ENCODE measurements around the gene EPHX1. TPM values are rescaled to one million over a fixed set of nuclear protein-coding genes. Genes with fewer than 3 reads are reported as not detected.
"Not testable (repeated sequence)": the region's sequence is repeated elsewhere in the genome, so short reads cannot be mapped to it uniquely, and the experiment has no call there.

The EPHX1 gene
- total and polyA plus RNA-seq, 2 donors (not counting 1 experiment from before 2014, with no cell fraction given), result 39.1 to 44.3 TPM

GRCh38 chr1:225813214-225813964 lies 3.5 kb downstream of the EPHX1 start:
- peak in 1 of 2 donors; percentile 81 for DNase-seq (ENCODE audit: low read depth in 2 of 2)
- no peaks in the 10 kb centered on the region for H3K27me3 ChIP-seq (ENCODE audit: control insufficient read depth, insufficient read depth, low read length)
- H3K4me3 ChIP-seq (replicated peaks in 1 of 4; ENCODE audit: control extremely low read depth in 1 of 4, insufficient read depth in 1 of 4, low read depth in 3 of 4, low read length in 4 of 4), result no peak overlapping the region
- H2AFZ ChIP-seq (ENCODE audit: low read length), result peak overlapping the region; percentile 48
- peaks cover 22% of the 10 kb centered on the region for H3K4me1 ChIP-seq (ENCODE audit: control insufficient read depth, extremely low read depth, insufficient read depth, low read length)
- H3K79me2 ChIP-seq (ENCODE audit: control insufficient read depth, insufficient read depth, low read length), result no peaks in the 10 kb centered on the region
- peaks cover 2% of the 10 kb centered on the region for H3K36me3 ChIP-seq (ENCODE audit: control insufficient read depth, insufficient read depth, low read length)
- H3K9ac ChIP-seq (ENCODE audit: insufficient read depth, low read length), result no peak overlapping the region
- TF ChIP-seq EZH2 (IDR thresholded peaks at IDR 0.05; ENCODE audit: low read length, missing control alignments), result no peak
- no peak for TF ChIP-seq CTCF (conservative IDR thresholded peaks at IDR 0.05 in 1 of 2, IDR thresholded peaks at IDR 0.05 in 1 of 2; ENCODE audit: low read depth in 1 of 2, low read length in 2 of 2)
- H4K20me1 ChIP-seq (ENCODE audit: control insufficient read depth, extremely low read depth, insufficient read depth, low read length), result no peaks in the 10 kb centered on the region
- H3K4me2 ChIP-seq (ENCODE audit: extremely low read depth, insufficient read depth, low read length), result peak overlapping the region; percentile 33
- H3K9me3 ChIP-seq (ENCODE audit: control insufficient read depth, insufficient read depth, low read depth, low read length), result no peaks in the 10 kb centered on the region
- H3K27ac ChIP-seq (ENCODE audit: insufficient read depth, low read length), result peak overlapping the region; percentile 15

- Histone ChIP-seq H3K9ac (ENCODE audit: insufficient read depth, low read length) (no peak overlapping the region), H3K4me1 (ENCODE audit: control insufficient read depth, extremely low read depth, insufficient read depth, low read length) (peaks cover 22% of the 10 kb centered on the region), H3K36me3 (ENCODE audit: control insufficient read depth, insufficient read depth, low read length) (peaks cover 2% of the 10 kb centered on the region), H3K4me3 (replicated peaks in 1 of 4; ENCODE audit: control extremely low read depth in 1 of 4, insufficient read depth in 1 of 4, low read depth in 3 of 4, low read length in 4 of 4) (no peak overlapping the region), H3K27ac (ENCODE audit: insufficient read depth, low read length) (no peak overlapping the region), H3K27me3 (ENCODE audit: control insufficient read depth, insufficient read depth, low read length) (no peaks in the 10 kb centered on the region), H4K20me1 (ENCODE audit: control insufficient read depth, extremely low read depth, insufficient read depth, low read length) (no peaks in the 10 kb centered on the region), H2AFZ (ENCODE audit: low read length) (no peak overlapping the region), H3K9me3 (ENCODE audit: control insufficient read depth, insufficient read depth, low read depth, low read length) (no peaks in the 10 kb centered on the region), H3K79me2 (ENCODE audit: control insufficient read depth, insufficient read depth, low read length) (no peaks in the 10 kb centered on the region), H3K4me2 (ENCODE audit: extremely low read depth, insufficient read depth, low read length) (no peak overlapping the region)
- no peak for TF ChIP-seq EZH2 (IDR thresholded peaks at IDR 0.05; ENCODE audit: low read length, missing control alignments)
- DNase-seq (ENCODE audit: low read depth in 2 of 2), result no peak
These were observed 4.5 kb downstream of the EPHX1 start for GRCh38 chr1:225814381-225814780.

GRCh38 chr1:225815090-225815489 lies 5.2 kb downstream of the EPHX1 start:
- not testable (repeated sequence) for H4K20me1 ChIP-seq (ENCODE audit: control insufficient read depth, extremely low read depth, insufficient read depth, low read length); H3K9ac ChIP-seq (ENCODE audit: insufficient read depth, low read length); H2AFZ ChIP-seq (ENCODE audit: low read length); H3K36me3 ChIP-seq (ENCODE audit: control insufficient read depth, insufficient read depth, low read length); H3K4me3 ChIP-seq (replicated peaks in 1 of 4; ENCODE audit: control extremely low read depth in 1 of 4, insufficient read depth in 1 of 4, low read depth in 3 of 4, low read length in 4 of 4); H3K4me2 ChIP-seq (ENCODE audit: extremely low read depth, insufficient read depth, low read length); H3K9me3 ChIP-seq (ENCODE audit: control insufficient read depth, insufficient read depth, low read depth, low read length); H3K27me3 ChIP-seq (ENCODE audit: control insufficient read depth, insufficient read depth, low read length); H3K27ac ChIP-seq (ENCODE audit: insufficient read depth, low read length); DNase-seq (ENCODE audit: low read depth in 2 of 2); H3K79me2 ChIP-seq (ENCODE audit: control insufficient read depth, insufficient read depth, low read length)
- H3K4me1 ChIP-seq (ENCODE audit: control insufficient read depth, extremely low read depth, insufficient read depth, low read length), result peaks cover 22% of the 10 kb centered on the region

GRCh38 chr1:225815526-225816178 lies 5.7 kb downstream of the EPHX1 start:
- no peak for DNase-seq (ENCODE audit: low read depth in 2 of 2)
- Histone ChIP-seq H3K4me1 (ENCODE audit: control insufficient read depth, extremely low read depth, insufficient read depth, low read length) (peaks cover 22% of the 10 kb centered on the region), H3K36me3 (ENCODE audit: control insufficient read depth, insufficient read depth, low read length) (peaks cover 2% of the 10 kb centered on the region), H3K9ac (ENCODE audit: insufficient read depth, low read length) (no peak overlapping the region), H3K4me2 (ENCODE audit: extremely low read depth, insufficient read depth, low read length) (no peak overlapping the region), H4K20me1 (ENCODE audit: control insufficient read depth, extremely low read depth, insufficient read depth, low read length) (no peaks in the 10 kb centered on the region), H2AFZ (ENCODE audit: low read length) (no peak overlapping the region), H3K79me2 (ENCODE audit: control insufficient read depth, insufficient read depth, low read length) (no peaks in the 10 kb centered on the region), H3K27me3 (ENCODE audit: control insufficient read depth, insufficient read depth, low read length) (no peaks in the 10 kb centered on the region), H3K27ac (ENCODE audit: insufficient read depth, low read length) (no peak overlapping the region), H3K9me3 (ENCODE audit: control insufficient read depth, insufficient read depth, low read depth, low read length) (no peaks in the 10 kb centered on the region), H3K4me3 (replicated peaks in 1 of 4; ENCODE audit: control extremely low read depth in 1 of 4, insufficient read depth in 1 of 4, low read depth in 3 of 4, low read length in 4 of 4) (no peak overlapping the region)
- no peak for TF ChIP-seq EZH2 (IDR thresholded peaks at IDR 0.05; ENCODE audit: low read length, missing control alignments)
- TF ChIP-seq CTCF (conservative IDR thresholded peaks at IDR 0.05 in 1 of 2, IDR thresholded peaks at IDR 0.05 in 1 of 2; ENCODE audit: low read depth in 1 of 2, low read length in 2 of 2), result no peak

Measured in fibroblast of lung (primary cell).